Measurements from ENCODE around the gene AREL1.

The AREL1 gene

DNA sequence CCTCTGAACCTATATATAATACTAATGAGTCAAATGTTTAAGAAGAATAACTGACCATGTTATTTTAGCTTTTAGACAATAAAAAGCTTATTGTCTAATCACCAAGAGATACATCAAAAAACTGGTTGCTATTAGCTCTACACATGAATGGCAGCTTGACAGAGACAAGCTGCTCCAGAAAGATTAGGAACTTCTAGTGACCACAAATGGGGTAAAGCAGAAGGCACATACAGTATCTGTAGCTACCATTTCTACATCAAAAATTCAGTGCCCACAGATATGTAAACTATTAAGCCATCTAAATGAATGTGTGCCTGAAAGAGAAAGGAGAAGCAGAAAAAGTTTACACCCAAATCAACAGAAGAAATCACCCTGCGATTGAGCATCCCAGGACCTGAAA lies 2.4 kb downstream of the AREL1 start:
- Histone ChIP-seq H3K27ac (replicated peaks) (no peak overlapping the region), H3K4me3 (replicated peaks; ENCODE audit: insufficient read depth, low read length) (no peak overlapping the region), H3K27me3 (ENCODE audit: insufficient read depth, poor library complexity, severe bottlenecking) (no peaks in the 10 kb centered on the region)
- DNase-seq (ENCODE audit: low read depth in 1 of 2, low spot score in 1 of 2): no peak
- TF ChIP-seq SPI1 (IDR thresholded peaks at IDR 0.05; ENCODE audit: borderline replicate concordance, low read depth) (no peak), POLR2AphosphoS5 (IDR thresholded peaks at IDR 0.05; ENCODE audit: low read depth) (no peak), GABPA (IDR thresholded peaks at IDR 0.05; ENCODE audit: low read depth) (no peak)
- TF ChIP-seq, protein P1, sequence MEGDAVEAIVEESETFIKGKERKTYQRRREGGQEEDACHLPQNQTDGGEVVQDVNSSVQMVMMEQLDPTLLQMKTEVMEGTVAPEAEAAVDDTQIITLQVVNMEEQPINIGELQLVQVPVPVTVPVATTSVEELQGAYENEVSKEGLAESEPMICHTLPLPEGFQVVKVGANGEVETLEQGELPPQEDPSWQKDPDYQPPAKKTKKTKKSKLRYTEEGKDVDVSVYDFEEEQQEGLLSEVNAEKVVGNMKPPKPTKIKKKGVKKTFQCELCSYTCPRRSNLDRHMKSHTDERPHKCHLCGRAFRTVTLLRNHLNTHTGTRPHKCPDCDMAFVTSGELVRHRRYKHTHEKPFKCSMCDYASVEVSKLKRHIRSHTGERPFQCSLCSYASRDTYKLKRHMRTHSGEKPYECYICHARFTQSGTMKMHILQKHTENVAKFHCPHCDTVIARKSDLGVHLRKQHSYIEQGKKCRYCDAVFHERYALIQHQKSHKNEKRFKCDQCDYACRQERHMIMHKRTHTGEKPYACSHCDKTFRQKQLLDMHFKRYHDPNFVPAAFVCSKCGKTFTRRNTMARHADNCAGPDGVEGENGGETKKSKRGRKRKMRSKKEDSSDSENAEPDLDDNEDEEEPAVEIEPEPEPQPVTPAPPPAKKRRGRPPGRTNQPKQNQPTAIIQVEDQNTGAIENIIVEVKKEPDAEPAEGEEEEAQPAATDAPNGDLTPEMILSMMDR (IDR thresholded peaks at IDR 0.05; ENCODE audit: insufficient read depth, low read length): no peak
- TF ChIP-seq, protein P2, sequence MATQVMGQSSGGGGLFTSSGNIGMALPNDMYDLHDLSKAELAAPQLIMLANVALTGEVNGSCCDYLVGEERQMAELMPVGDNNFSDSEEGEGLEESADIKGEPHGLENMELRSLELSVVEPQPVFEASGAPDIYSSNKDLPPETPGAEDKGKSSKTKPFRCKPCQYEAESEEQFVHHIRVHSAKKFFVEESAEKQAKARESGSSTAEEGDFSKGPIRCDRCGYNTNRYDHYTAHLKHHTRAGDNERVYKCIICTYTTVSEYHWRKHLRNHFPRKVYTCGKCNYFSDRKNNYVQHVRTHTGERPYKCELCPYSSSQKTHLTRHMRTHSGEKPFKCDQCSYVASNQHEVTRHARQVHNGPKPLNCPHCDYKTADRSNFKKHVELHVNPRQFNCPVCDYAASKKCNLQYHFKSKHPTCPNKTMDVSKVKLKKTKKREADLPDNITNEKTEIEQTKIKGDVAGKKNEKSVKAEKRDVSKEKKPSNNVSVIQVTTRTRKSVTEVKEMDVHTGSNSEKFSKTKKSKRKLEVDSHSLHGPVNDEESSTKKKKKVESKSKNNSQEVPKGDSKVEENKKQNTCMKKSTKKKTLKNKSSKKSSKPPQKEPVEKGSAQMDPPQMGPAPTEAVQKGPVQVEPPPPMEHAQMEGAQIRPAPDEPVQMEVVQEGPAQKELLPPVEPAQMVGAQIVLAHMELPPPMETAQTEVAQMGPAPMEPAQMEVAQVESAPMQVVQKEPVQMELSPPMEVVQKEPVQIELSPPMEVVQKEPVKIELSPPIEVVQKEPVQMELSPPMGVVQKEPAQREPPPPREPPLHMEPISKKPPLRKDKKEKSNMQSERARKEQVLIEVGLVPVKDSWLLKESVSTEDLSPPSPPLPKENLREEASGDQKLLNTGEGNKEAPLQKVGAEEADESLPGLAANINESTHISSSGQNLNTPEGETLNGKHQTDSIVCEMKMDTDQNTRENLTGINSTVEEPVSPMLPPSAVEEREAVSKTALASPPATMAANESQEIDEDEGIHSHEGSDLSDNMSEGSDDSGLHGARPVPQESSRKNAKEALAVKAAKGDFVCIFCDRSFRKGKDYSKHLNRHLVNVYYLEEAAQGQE (IDR thresholded peaks at IDR 0.05; ENCODE audit: insufficient replicate concordance, low read depth): no peak

DNA sequence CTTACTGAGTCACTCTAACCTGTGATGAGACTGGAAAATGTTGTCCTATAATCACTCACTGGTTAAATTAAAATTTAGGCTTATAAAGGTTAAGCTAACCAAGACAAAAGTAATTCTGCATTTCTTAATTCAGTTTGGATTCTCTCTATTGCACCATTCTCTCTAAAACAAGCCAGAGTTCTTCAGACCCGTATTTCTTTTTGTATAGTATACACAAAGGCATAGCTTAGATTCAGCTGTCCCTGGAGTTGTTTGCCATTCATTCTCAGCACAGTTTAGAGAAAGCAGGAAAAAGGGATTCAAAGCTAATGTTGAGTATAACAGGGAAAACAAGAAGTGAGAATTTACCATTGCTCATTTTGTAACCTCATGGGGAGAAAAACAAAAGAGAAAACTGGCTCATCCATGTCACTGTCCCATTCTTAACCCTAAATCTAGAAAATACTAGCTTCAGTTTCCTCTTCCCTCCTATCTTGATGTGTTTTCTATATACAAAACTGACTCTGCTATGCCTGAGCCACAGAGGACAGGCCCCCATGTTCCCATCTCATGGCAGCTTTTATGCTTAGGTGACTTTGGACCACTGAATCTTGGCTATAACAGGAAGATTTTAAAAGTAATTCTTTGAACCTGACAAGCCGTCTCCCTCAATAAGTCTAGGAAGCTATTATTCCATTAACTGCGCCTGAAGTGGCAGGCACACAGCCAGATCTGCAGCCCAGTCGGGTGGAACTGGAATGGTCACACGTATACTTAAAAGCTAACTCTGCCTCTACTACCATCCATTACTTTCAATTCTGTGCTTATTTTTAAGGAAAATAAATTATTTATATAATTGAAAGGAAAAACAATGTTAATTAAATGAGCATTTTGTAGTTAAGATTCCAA lies 7.0 kb downstream of the AREL1 start:
- H3K27me3 ChIP-seq (ENCODE audit: insufficient read depth, poor library complexity, severe bottlenecking): no peaks in the 10 kb centered on the region
- H3K4me3 ChIP-seq (replicated peaks; ENCODE audit: insufficient read depth, low read length): no peak overlapping the region
- no peak overlapping the region for H3K27ac ChIP-seq (replicated peaks)
- TF ChIP-seq POLR2AphosphoS5 (IDR thresholded peaks at IDR 0.05; ENCODE audit: low read depth) (no peak), GABPA (IDR thresholded peaks at IDR 0.05; ENCODE audit: low read depth) (no peak), SPI1 (IDR thresholded peaks at IDR 0.05; ENCODE audit: borderline replicate concordance, low read depth) (no peak)
- TF ChIP-seq, protein P1 (IDR thresholded peaks at IDR 0.05; ENCODE audit: insufficient read depth, low read length): no peak
- TF ChIP-seq, protein P2 (IDR thresholded peaks at IDR 0.05; ENCODE audit: insufficient replicate concordance, low read depth): no peak
- no peak for DNase-seq (ENCODE audit: low read depth in 1 of 2, low spot score in 1 of 2)

DNA sequence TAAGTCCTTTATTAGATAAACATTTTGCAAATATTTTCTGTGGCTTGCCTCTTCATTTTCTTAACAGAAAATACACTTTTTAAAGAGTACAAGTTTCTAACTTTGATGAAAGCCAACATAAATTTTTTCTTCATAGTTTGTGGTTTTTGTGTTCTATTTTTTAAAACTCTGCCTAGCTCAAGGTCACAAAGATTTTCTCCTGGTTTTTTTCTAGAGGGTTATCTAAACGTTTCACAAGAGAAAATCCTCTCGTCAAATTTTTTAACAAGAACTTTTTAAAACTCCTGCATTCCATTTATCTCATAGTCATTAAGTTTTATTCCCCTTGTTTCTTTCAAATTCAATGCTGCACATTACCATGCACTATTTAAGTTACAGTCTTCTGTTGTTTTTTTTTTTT lies 8.2 kb downstream of the AREL1 start:
- Histone ChIP-seq H3K4me3 (replicated peaks; ENCODE audit: insufficient read depth, low read length) (no peak overlapping the region), H3K27me3 (ENCODE audit: insufficient read depth, poor library complexity, severe bottlenecking) (no peaks in the 10 kb centered on the region), H3K27ac (replicated peaks) (no peak overlapping the region)
- DNase-seq (ENCODE audit: low read depth in 1 of 2, low spot score in 1 of 2): no peak
- TF ChIP-seq GABPA (IDR thresholded peaks at IDR 0.05; ENCODE audit: low read depth) (no peak), POLR2AphosphoS5 (IDR thresholded peaks at IDR 0.05; ENCODE audit: low read depth) (no peak), SPI1 (IDR thresholded peaks at IDR 0.05; ENCODE audit: borderline replicate concordance, low read depth) (no peak)
- TF ChIP-seq, protein P1 (IDR thresholded peaks at IDR 0.05; ENCODE audit: insufficient read depth, low read length): no peak
- TF ChIP-seq, protein P2 (IDR thresholded peaks at IDR 0.05; ENCODE audit: insufficient replicate concordance, low read depth): no peak
